ENCODE measurements around the gene MTPN. TPM values are rescaled to one million over a fixed set of nuclear protein-coding genes. Genes with fewer than 3 reads are reported as not detected.
A peak's percentile ranks its signal among the peaks of the same experiment; 100 is the strongest.

MTPN gene
- total and polyA plus RNA-seq, 10 of the 15 experiments (the other 5 are each of a cell fraction or from before 2014, with no cell fraction given) = 38.7 to 146 (median 85.4) TPM

DNA sequence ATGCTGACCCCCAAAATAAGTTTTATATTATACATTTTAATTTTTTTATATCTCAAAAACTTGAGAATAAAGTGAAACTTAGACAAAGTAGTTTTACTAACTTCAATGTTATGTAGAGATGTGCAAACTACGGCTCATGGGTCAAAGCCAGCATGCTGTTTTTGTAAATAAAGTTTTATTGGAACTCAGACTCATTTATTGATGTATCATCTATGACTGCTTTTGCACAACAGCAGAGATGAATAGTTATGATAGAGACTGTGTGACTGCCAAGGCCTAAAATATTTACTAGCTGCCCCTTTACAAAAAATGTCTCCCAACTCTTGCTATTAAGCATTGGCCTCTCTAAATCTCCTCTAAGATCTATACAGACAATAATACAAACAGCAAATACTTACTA, 12.4 kb downstream of the MTPN start:
- no peak for FAIRE-seq
- peak overlapping the region; percentile 79 for H3K4me2 ChIP-seq (ENCODE audit: control insufficient read depth, insufficient read depth)
- ChIA-PET RAD21 (ENCODE audit: unreplicated experiment) (interaction anchor here (1.1 to 3.6 kb wide), 3 partner anchors 11 to 36 kb away, joined by 4 to 27 read pairs (median 4); no protein-coding TSS in a partner anchor), SMC1A (ENCODE audit: uncharacterized antibody, unreplicated experiment) (interaction anchor here (1.5 to 4.0 kb wide), 6 partner anchors 13 to 27 kb away, joined by 5 to 35 read pairs (median 10); partner anchors contain the start of gene MTPN), CTCF (interaction anchor here (0.8 to 1.6 kb wide), 3 partner anchors 8 to 18 kb away, joined by 3 to 7 read pairs (median 3); no protein-coding TSS in a partner anchor), POLR2A (no interaction called here)
- peaks cover 7% of the 10 kb centered on the region; the same call in 1 of the 2 replicates for H3K4me1 ChIP-seq (ENCODE audit: control insufficient read depth, insufficient read depth, low read length)
- peak overlapping the region; percentile 31 for H3K27ac ChIP-seq (ENCODE audit: control insufficient read depth, insufficient read depth)
- no peaks in the 10 kb centered on the region; the same call in 2 of the 3 replicates for H3K9me3 ChIP-seq (replicated peaks; ENCODE audit: control insufficient read depth, insufficient read depth, low read length)
- intact Hi-C loops (cut with micrococcal nuclease; ENCODE audit: unreplicated experiment) = no loop called here
- TF ChIP-seq TCF3 (IDR thresholded peaks at IDR 0.05; ENCODE audit: borderline replicate concordance, insufficient read depth, low read depth, low read length) = no peak
- no peak for TF ChIP-seq LARP7 (IDR thresholded peaks at IDR 0.05)
- TF ChIP-seq, protein P1, sequence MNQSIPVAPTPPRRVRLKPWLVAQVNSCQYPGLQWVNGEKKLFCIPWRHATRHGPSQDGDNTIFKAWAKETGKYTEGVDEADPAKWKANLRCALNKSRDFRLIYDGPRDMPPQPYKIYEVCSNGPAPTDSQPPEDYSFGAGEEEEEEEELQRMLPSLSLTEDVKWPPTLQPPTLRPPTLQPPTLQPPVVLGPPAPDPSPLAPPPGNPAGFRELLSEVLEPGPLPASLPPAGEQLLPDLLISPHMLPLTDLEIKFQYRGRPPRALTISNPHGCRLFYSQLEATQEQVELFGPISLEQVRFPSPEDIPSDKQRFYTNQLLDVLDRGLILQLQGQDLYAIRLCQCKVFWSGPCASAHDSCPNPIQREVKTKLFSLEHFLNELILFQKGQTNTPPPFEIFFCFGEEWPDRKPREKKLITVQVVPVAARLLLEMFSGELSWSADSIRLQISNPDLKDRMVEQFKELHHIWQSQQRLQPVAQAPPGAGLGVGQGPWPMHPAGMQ (IDR thresholded peaks at IDR 0.05; ENCODE audit: borderline replicate concordance) = no peak
- TF ChIP-seq TAF1 (IDR thresholded peaks at IDR 0.05; ENCODE audit: borderline replicate concordance, low read depth, low read length) = no peak
- TF ChIP-seq ZBTB40 (IDR thresholded peaks at IDR 0.05; ENCODE audit: borderline replicate concordance) = peak; percentile 95
- TF ChIP-seq, protein P2, sequence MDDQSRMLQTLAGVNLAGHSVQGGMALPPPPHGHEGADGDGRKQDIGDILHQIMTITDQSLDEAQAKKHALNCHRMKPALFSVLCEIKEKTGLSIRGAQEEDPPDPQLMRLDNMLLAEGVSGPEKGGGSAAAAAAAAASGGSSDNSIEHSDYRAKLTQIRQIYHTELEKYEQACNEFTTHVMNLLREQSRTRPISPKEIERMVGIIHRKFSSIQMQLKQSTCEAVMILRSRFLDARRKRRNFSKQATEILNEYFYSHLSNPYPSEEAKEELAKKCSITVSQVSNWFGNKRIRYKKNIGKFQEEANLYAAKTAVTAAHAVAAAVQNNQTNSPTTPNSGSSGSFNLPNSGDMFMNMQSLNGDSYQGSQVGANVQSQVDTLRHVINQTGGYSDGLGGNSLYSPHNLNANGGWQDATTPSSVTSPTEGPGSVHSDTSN (IDR thresholded peaks at IDR 0.05; ENCODE audit: insufficient replicate concordance, low read depth, low read length) = no peak
- TF ChIP-seq IKZF1 (conservative IDR thresholded peaks at IDR 0.05) = no peak
- no peak for TF ChIP-seq BRCA1 (IDR thresholded peaks at IDR 0.05; ENCODE audit: low read depth, low read length)
- no peaks in the 10 kb centered on the region for H4K20me1 ChIP-seq (ENCODE audit: control insufficient read depth, insufficient read depth)
- ATAC-seq = peak; percentile 2; the same call in 2 of the 3 replicates
- H3K4me3 ChIP-seq = peak overlapping the region; percentile 23; the same call in 1 of the 2 replicates
- H3K36me3 ChIP-seq (ENCODE audit: control insufficient read depth in 2 of 2, insufficient read depth in 2 of 2, low read length in 1 of 2) = peaks cover 0 to 16% of the 10 kb centered on the region in 2 experiments; a peak in 2 of 4 replicates
- in situ Hi-C loops (cut with MboI) = loop anchor here (25.0 kb wide), 1 partner anchor 977 kb away; the partner anchor contains the start of gene AGBL3
- WGBS (ENCODE audit: insufficient coverage, insufficient replicate concordance, low lambda C conversion rate, missing lambda C conversion rate) = 96% methylated on average over 1 of the region's 1 CpG
- peaks cover 94% of the 10 kb centered on the region for H3K79me2 ChIP-seq (ENCODE audit: control insufficient read depth, insufficient read depth, low read length)
- BruUV-seq (replicated peaks) = no TSS peak
- no peak overlapping the region for H2AFZ ChIP-seq (ENCODE audit: control insufficient read depth, low read depth, low read length)
- no peak overlapping the region for H3K9ac ChIP-seq (ENCODE audit: control insufficient read depth, insufficient read depth, low read length)
- no peak for DNase-seq (ENCODE audit: low read depth, low spot score)
- H3K27me3 ChIP-seq (replicated peaks in 1 of 2; ENCODE audit: control insufficient read depth in 2 of 2, insufficient read depth in 2 of 2, low read length in 1 of 2) = no peaks in the 10 kb centered on the region

Data from GM12878 (cell line).